ENCODE results near the gene CFAP100.

CFAP100 gene

GRCh38 chr3:126365351-126366277, 29.1 kb upstream of the CFAP100 start:
- TF ChIP-seq CTCF (IDR thresholded peaks at IDR 0.05) = no peak
- H3K4me3 Mint-ChIP-seq = no peak overlapping the region
- H3K27ac Mint-ChIP-seq = no peak overlapping the region
- DNase-seq = no peak
- H3K9me3 Mint-ChIP-seq = peaks cover 6% of the 10 kb centered on the region
- peaks cover 7% of the 10 kb centered on the region for H3K4me1 Mint-ChIP-seq
- H3K27me3 Mint-ChIP-seq (ENCODE audit: low read depth, poor library complexity) = peaks cover 15% of the 10 kb centered on the region
- H3K36me3 Mint-ChIP-seq (ENCODE audit: low read depth) = no peaks in the 10 kb centered on the region

DNA sequence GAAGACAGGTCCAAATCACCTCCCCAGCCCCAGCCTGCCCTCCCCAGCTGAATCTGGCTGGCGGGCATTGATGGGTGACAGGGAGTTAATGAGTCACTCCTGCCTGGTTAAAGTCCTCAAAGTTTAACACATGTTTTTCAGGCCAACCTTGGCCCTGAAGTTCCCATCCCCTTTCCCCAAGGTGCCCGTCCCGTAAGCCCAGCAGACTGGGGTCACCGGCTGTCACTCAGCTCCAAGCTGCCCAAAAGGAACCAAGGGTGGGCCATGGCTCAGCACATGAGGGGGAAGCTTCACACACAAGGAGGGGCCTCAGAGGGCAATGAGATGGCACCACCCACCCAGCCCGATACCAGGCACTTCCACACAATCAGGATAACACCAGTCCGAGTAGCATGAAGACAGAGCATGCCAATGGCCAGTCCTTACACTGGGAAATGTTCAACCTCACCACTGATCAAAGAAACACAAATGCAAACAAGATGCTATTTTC, 27.3 kb upstream of the CFAP100 start:
- H3K4me1 Mint-ChIP-seq = peaks cover 7% of the 10 kb centered on the region
- H3K27me3 Mint-ChIP-seq (ENCODE audit: low read depth, poor library complexity) = peaks cover 12% of the 10 kb centered on the region
- DNase-seq = no peak
- H3K27ac Mint-ChIP-seq = no peak overlapping the region
- H3K36me3 Mint-ChIP-seq (ENCODE audit: low read depth) = no peaks in the 10 kb centered on the region
- peaks cover 6% of the 10 kb centered on the region for H3K9me3 Mint-ChIP-seq
- no peak overlapping the region for H3K4me3 Mint-ChIP-seq
- TF ChIP-seq CTCF (IDR thresholded peaks at IDR 0.05) = no peak

GRCh38 chr3:126369490-126369889, 25.2 kb upstream of the CFAP100 start:
- Mint-ChIP-seq H3K9me3 (peaks cover 6% of the 10 kb centered on the region), H3K27me3 (ENCODE audit: low read depth, poor library complexity) (peaks cover 4% of the 10 kb centered on the region), H3K4me3 (no peak overlapping the region), H3K4me1 (peaks cover 24% of the 10 kb centered on the region), H3K27ac (no peak overlapping the region), H3K36me3 (ENCODE audit: low read depth) (no peaks in the 10 kb centered on the region)
- DNase-seq = no peak
- no peak for TF ChIP-seq CTCF (IDR thresholded peaks at IDR 0.05)

- Mint-ChIP-seq H3K27me3 (ENCODE audit: low read depth, poor library complexity) (peaks cover 4% of the 10 kb centered on the region), H3K4me3 (no peak overlapping the region), H3K9me3 (peaks cover 6% of the 10 kb centered on the region)
Measured at GRCh38 chr3:126370055-126370454, 24.7 kb upstream of the CFAP100 start.

DNA sequence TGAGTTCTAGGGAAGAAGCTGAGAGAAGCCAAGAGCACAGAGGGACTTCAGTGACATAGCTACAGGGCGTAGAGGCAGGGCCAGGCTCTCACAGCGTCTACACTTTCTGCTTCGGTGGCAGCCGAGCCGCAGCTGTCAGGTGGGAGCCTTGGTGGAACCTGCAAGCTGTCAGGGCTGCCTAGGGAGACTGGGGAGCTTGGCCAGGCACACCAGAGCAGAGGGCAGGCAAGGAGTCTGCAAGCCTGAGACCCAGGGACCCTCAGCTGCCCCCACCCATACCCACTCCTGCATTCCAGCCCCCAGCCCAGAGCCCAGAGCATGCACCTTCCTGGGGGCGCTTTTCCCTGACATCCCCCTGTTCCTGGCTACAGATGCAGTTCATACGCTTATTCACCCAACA, 24.1 kb upstream of the CFAP100 start:
- peaks cover 4% of the 10 kb centered on the region for H3K27me3 Mint-ChIP-seq (ENCODE audit: low read depth, poor library complexity)
- H3K4me1 Mint-ChIP-seq = peaks cover 28% of the 10 kb centered on the region
- H3K4me3 Mint-ChIP-seq = no peak overlapping the region
- TF ChIP-seq CTCF (IDR thresholded peaks at IDR 0.05) = no peak
- no peaks in the 10 kb centered on the region for H3K36me3 Mint-ChIP-seq (ENCODE audit: low read depth)
- peaks cover 6% of the 10 kb centered on the region for H3K9me3 Mint-ChIP-seq
- no peak for DNase-seq
- no peak overlapping the region for H3K27ac Mint-ChIP-seq

More at GRCh38 chr3:126370055-126370454, 24.7 kb upstream of the CFAP100 start:
- Mint-ChIP-seq H3K4me1 (peaks cover 23% of the 10 kb centered on the region), H3K27ac (no peak overlapping the region), H3K36me3 (ENCODE audit: low read depth) (no peaks in the 10 kb centered on the region)
- no peak for TF ChIP-seq CTCF (IDR thresholded peaks at IDR 0.05)
- DNase-seq = no peak

Data from nephron progenitor cell (in vitro differentiated cells).